Measurements from ENCODE around the gene MAOA.
"Not testable (repeated sequence)": the region's sequence is repeated elsewhere in the genome, so short reads cannot be mapped to it uniquely, and the experiment has no call there.

MAOA gene

GRCh38 chrX:43656005-43656494, at the start of gene MAOA:
Gene MAOA, plus strand, starts transcription at chrX:43656299. Its CDS starts 43 bp downstream, at chrX:43656342.
- DNase-seq, result peak; percentile 11 to 50

DNA sequence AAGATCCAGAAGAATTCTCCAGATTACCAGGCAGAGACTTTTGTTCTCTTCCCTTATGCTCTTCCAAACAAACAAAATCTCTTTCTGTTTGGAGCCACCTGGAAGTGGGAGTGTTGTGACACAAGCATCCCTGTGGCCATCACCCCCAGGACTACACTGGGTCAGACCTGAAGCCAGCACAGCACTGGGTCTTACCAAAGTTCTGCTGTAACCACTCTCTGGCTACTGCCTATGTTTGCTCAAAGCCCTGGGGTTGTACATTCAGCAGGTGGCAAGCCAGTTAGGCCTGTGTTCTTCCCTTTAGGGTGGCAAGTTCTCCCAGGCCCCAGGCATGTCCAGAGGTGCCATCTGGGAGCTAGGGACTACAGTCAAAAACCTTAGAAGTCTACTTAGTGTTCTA, 43.7 kb upstream of the MAOA start:
- DNase-seq, result no peak

GRCh38 chrX:43615660-43616059, 40.4 kb upstream of the MAOA start:
- DNase-seq, result peak; percentile 1 to 26

DNA sequence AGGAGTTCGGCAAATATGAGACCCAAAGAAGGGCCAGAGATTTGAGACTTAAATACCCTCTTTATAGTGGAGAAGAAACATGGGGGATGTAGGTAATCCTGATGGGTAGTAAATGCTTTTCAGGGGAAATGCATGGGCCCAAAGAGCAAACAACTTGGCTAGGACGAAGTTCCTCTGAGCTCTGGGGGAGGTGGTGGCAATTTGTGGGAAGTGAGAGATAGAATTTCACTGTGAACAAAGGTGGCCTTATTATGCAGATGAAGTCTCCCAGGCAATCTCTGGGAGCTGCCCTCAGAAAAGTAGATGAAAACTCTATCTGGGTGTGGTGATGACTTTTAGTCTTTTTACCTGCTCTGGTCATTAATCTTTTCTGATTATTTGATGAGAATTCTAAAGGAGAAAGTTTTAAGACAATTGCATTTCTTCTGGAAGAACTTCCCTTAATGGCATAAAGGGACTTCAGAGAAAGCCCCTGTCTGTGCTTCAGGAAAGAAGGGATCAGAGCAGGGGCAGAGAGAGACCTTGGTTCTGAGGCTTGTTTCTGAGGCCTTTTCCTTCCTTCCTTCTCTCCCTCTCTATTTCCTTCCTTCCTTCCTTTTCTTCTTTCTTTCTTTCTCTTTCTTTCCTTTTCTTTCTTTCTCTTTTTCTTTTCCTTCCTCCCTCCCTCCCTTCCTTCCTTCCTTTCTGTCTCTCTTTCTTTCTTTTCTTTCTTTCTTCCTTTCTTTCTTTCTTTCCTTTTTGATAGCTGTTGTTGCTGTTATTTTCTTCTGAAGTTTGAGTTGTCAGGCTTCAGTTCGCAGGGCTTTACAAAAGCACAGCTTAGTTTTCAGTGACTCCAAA, 37.5 kb upstream of the MAOA start:
- DNase-seq, result no peak

DNA sequence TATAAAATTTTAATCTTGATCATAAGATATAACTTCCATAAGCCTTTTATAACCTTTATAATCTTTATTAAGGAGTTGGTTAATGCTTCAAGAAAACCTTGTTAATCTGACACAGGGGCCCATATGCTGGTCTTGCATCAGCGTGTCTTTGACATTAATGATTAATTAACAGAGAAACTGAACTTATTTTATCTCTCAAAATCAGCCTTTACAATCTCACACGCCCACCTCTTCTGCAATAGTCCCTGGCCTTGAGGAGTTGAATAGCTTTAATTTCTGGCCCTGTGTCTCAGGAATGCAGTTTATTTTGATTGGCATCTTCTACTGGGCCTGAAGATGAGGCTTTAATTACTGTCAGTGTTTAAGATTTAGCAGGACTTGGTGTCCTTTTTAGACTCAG, 36.2 kb upstream of the MAOA start:
- not testable (repeated sequence) for DNase-seq

DNA sequence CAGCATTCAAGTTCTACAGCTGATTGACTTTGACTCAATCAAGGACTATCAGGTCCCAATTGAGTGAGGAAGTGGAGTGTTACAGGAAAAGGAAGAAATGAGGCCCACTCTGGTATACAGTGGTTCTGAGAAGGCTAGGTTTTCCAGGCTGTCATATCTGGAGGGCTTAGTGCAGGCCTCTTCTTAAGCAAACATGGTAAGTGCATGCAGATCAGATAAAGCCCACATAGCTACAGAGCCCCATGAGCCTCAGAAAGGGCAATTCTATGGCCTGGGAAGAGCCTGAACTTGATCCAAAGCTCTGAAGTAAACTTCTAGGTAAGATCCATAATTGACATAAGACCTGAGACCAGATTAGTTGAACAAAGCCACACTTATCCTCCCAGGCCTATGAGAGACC, 29.0 kb upstream of the MAOA start:
- DNase-seq, result no peak

DNA sequence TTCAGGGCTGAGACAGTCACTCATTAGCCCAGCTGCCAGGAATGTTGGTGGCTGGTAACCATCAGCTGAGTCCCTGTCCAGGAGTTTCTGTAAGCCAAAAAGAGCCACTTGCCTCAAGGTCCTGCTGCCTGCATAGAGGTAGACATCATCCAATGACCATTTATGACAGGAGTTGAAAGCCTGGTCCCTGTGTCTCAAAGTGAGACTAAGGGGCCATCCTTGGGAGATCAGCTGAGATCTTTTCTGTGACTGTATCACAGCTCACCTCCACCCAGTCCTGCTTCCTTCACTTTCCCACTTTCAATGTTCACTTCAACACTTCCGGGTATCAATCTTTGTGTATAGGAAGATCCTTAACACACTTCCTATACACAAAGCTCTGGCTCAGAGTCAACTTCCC, 28.4 kb upstream of the MAOA start:
- DNase-seq, result no peak

GRCh38 chrX:43629229-43629628, 26.9 kb upstream of the MAOA start:
- no peak for DNase-seq

DNA sequence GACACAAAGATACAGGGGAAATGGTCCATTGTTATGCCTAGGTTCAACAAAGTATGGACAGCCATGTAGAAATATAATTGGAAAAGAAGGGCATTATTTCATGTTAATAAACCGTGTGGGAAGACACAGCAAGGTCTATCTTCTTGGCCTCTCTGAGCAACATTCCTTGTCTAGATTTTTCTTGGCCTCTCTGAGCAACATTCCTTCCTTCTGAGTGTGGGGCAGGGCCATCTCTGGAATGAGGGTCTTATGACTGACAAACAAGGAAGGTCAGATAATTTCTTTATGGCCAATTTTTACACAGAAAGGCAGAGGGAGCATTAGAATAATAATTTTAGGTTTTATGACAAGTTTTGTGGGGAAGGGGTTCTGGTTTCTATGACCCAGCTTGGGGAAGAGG, 24.3 kb upstream of the MAOA start:
- DNase-seq, result no peak

- no peak for DNase-seq
Measured at GRCh38 chrX:43633081-43633480, 23.0 kb upstream of the MAOA start.

DNA sequence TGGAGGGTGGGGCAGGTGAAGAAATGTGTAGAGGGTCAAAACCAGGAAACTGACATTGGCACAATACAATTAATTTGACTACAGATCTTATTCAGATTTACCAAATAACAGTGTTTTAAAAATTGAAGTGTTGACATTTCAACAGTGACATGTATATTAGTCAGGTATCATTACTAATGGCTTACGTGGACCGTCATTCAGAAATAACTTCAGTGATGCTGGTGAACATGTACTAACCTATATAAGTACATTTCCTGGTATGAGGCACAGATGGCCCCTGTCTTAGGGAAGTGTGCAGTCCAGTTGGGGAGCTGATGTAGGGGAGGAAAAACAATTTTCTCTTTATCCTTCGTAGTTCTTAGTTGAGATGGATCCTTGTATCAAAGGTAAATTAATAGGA, 22.3 kb upstream of the MAOA start:
- no peak for DNase-seq

DNA sequence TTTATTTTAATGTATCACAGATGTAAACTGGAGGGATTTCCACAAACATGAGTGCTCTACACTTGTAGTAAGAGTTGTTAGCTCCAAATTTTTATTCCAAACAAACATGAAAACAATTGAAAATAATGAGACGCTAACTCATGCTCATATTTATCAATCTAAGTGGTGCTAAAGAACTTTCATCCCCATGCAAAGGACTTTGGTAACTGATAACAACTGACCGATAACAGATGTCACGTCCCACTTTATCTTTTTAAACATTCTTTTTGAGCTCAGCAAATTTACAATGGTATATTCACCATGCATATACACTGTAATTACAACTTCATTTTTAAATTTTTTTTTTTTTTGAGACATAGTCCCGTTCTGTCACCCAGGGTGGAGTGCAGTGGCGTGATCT, 15.6 kb upstream of the MAOA start:
- DNase-seq, result no peak

DNA sequence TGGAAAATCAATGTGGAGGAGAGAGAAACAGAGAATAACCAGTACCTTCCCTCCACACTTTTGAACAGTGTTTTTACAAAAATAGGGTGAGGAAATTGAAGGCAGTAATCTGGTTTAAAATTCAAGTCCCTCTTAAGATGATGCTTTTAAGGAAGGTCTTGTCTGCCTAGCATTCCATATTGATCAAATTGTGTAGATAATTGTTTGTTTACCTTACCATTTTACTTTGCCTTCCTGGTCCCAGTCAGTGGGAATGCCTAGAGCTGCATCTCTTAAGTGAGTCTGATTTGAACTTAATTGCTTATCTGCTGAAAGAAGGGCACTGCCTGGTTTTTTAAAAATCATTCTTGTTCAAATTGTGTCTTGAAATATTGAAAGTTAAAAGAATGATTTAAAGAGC, 14.4 kb upstream of the MAOA start:
- DNase-seq, result no peak

- DNase-seq, result no peak
Measured at GRCh38 chrX:43643201-43643600, 12.9 kb upstream of the MAOA start.

DNA sequence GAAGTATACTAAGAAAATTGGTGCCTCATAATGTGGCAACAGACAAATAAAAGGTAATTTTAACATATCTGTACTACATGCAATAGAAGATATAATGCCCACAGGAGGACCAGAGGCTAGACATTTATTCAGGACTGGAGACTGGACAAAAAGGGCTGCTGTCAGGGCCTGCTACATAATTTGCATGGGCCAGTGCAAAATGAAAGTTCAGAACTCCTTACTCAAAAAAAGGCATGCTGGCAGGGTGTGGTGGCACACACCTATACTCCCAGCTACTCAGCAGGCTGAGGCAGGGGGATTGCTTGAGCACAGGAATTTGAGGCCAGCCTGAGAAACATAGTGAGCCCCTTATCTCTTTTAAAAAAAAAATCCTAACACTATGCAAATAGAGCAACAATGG, 12.4 kb upstream of the MAOA start:
- no peak for DNase-seq

- DNase-seq, result no peak
Measured at GRCh38 chrX:43644124-43644701, 11.9 kb upstream of the MAOA start.

DNA sequence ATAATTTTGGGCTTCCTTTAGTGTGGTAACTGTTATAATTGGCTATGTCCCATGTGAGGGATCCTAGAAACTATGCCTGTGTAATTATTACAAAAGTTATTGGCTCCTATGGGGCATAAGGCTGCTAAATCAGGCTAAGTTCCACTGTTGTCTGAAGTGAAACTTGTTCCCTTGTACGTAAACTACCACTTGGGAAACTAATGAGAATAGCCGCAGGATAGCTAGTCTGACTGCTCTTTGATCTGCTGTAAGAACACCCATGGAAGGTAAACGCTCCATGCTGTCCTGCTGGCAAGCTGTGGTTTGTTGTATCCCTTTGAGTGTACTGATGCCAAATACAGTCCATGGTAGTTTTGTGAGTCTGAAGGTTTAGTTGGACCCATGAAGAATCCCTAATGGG, 9.3 kb upstream of the MAOA start:
- no peak for DNase-seq

DNA sequence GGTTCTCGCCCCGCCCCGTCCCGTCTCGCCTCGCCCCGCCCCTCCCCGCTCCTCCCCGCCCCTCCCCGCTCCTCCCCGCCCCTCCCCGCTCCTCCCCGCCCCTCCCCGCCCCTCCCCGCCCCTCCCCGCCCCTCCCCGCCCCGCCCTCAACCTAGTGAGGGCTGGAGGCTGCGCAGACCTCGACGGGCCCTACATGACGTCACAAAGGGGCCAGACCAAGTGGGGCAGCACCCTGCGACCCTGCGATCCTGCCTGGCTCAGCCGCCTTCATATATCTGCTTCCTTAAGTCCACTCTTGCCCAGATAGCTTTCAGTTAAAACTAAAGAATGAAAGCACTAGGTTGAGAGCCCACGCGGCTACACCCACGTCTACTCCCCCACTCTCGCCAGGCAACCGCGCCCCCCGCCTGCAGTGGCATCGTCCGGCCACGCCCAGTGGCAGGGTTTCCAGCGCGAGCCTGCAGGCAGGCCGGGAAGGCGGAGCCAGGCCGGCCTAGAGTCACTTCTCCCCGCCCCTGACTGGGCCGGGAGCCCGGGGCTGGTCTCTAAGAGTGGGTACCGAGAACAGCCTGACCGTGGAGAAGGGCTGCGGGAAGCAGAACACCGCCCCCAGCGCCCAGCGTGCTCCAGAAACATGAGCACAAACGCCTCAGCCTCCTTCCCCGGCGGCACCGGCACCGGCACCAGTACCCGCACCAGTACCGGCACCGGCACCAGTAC, 1.5 kb upstream of the MAOA start:
- peak; percentile 76 to 86 for DNase-seq

- DNase-seq, result peak in 1 of 2 donors; percentile 43
Measured at GRCh38 chrX:43655151-43656004, 721 bp upstream of the MAOA start.

DNA sequence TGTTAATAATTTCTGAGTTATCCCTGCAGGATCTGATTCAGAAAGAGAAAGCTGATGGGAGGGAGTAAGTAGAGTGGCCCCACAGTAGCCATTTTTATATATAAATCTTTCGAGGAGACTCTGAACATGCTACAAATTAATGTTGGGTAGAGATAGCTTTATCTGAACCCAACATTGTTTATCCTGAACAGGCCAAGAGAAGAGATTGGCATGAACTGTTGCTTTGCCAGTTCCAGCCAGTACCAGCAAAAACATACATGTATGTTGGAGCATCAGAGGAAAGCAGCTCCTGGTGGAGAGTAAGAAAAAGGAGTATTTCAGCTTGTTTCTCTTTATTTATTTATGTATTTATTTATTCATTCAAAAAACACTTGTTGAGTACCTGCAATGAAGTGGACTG, 1.6 kb downstream of the MAOA start:
- no peak for DNase-seq

DNA sequence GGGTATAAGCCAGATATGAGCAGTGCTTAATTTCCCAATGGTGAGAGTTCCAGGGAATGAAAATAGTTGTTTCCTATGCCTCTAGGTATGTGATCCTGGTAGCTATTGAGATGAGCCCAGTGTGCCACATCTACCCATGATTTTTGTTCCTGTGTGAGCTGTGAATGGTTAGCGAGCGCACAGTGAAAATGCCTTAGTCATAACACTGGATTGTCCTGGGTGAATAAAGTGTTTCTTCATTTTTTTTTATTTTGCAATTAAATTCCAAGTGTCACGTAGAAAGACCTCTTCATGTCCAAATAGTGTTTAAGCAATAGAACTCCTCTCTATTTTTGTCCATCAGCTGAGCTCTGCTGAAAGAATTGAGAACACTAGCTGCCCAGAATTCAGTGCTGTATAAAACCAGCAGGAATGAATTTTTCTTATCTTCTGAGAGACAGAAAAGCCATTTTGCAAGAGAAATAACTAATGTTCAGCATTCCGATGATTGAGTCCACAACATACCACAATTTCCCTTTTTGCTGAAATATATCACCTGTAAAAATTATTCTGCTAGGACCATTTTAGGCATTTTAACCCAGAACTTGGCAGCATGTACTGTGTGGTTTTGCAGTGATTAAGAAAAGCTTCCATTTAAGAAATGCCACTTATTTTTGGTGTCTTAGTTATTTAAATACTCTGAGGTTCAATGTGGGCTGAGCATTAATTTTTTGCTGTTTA, 5.6 kb downstream of the MAOA start:
- DNase-seq, result no peak

DNA sequence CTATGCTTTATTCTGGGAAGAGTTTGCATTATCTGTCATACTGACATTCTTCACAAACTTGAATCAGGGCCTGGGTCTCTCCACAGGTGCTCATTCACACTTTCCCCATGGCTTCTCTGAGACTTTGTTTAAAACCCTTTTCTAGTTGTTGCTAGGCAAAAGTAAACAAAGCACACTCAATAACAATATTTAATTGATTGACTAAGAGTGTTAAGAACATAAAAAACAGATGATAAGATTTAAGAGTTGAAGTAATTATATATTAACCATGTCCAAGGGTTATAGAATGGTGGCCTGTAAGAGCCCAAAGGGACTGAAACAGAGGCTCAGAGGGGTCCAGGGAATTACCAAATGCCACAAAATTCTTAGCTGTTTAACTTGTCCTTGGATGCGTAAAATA, 7.1 kb downstream of the MAOA start:
- no peak for DNase-seq

Data from hippocampal formation (tissue), 2 donors.